Effector CD4-positive, alpha-beta T cell (primary cell): Measurements from ENCODE around the gene IGLL5. TPM values are rescaled to one million over a fixed set of nuclear protein-coding genes. Genes with fewer than 3 reads are reported as not detected.

ENCODE experiments used
- DNase-seq: peaks from one replicate; pipeline ENCODE4 v3.0.0-alpha.2; 2020
- total RNA-seq: gene quantifications from one replicate; lab custom pipeline; 2026; lab: John Stamatoyannopoulos, UW

Gene IGLL5
- total RNA-seq: not detected

DNA sequence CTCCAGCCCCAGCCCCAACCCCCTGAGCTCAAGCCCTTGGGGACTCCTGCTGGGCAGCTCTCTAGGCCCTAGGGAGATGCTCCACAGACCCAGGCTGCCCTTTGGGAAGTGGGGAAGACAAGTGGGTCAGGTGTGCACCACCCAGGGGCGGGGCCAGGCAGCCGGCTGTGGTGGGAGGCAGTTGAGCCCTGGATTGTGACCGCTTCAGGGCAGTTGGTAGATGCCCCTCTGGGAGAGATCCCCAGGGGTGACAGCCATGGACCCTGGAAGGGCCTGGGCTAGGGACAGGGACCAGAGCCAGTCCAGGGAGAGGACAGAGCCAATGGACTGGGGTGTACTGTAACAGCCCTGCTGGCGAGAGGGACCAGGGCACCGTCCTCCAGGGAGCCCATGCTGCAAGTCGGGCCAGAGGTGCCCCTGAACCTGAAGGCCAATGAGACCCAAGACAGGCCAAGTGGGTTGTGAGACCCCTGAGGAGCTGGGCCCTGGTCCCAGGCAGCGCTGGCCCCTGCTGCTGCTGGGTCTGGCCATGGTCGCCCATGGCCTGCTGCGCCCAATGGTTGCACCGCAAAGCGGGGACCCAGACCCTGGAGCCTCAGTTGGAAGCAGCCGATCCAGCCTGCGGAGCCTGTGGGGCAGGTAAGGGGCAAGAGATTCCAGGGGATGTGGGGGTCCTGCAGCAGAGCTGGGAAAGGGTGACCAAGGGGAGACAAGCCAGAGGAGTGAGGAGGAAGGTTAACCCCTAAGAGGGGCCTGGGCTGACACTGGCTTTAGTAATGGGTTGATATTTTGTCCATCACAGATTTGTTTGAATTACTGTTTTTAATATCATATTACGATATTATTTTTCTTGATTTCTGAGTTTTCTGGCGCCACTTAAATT, at the start of gene IGLL5:
IGLL5 (plus strand) TSS at position 196 of the 883 bp plus-strand sequence; CDS start at position 434, 238 bp downstream.
- DNase-seq: no peak

DNA sequence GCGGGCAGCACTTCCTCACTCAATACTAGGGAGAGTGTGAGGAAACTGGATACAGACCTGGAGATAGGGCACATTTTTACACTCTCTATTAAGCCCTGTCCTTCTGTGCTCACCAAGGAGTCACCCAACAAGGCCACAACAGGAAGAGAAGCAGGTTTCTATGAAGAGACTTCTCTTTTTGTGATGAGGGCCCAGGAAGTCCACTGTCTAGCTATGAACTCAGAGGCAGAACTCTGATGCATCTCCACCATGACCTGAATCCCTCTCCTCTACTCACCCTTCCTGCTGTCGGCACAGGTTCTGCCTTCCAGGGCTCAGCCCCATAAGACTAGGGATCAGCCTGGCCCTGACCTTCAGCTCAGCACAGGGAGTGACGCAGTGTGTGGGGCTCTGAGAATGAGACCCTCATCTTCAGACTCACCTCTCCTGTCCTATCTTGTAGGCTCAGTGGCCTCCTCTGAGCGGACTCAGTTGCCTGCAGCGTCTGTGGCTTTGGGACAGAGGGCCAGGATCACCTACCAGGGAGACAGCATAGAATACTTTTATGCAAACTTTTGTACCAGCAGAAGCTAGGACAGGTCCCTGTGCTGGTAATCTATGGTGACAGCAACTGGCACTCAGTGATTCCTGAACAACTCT, 49.3 kb upstream of the IGLL5 start:
- no peak for DNase-seq

DNA sequence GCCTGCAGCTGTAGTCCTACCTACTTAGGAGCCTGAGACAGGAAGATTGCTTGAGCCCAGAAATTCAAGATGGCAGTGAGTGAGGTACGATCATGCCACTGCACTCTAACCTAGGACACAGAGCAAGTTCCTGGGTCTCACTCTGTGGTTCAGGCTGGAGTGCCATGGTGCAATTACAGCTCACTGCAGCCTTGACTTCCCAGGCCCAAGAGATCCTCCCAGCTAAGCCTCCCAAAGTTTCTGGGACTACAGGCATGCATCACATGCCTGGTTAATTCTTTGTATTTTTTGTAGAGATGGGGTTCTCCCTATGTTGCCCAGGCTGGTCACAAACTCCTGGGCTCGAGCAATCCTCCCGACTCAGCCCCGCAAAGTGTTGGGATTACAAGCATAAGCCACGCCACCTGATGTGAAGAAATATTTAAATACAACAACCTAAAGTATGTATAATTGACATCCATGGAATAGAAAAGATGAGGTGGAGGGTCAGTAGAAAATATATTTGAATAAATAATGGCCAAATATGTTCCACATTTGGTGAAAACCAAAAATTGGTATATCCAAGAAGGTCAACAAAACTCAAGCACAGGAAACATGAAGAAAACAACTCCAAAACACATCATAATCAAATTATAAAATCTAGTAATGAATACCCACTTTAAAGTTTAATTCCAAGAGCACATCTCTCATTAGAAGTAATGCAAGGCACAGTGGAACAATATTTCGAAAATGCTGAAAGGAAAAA, 47.9 kb upstream of the IGLL5 start:
- DNase-seq: no peak

GRCh38 chr22:22840780-22841179, 46.8 kb upstream of the IGLL5 start:
- DNase-seq: no peak

GRCh38 chr22:22841598-22841997, 46.0 kb upstream of the IGLL5 start:
- no peak for DNase-seq

GRCh38 chr22:22842085-22842484, 45.5 kb upstream of the IGLL5 start:
- DNase-seq: no peak

DNA sequence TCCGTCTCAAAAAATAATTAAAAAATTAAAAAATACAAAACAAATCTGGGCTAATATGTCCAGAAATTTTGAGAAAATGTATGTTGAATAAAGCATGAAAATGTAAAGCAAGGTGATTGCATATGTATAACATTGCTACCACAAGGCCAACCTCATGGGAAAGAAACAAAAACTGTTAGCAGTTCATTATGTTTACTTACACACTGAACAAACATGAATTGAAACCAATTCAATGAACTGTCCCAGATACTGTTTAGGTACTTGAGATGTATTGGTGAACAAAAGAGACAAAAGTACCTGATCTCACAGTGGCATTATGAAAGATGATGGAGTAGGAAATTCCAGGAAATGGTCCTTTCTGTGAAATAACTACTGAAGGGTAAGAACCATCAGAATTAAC, 43.8 kb upstream of the IGLL5 start:
- DNase-seq: no peak

DNA sequence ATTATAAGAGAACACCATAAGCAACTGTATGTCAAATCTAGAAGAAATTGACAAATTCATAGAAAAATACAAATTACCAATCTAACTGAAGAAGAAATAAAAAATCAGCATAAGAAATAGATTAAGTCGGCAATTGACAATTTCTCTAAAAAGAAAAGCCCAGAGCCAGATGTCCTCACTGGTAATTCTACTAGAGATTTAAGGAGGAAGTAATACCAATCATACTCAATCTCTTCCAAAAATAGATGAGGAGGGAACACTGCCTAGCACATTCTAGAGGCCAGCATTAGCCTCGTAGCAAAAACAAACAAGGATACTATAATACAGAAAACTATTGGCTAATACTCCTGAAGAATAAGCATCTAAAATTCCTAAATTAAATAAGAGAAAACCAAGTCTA, 40.4 kb upstream of the IGLL5 start:
- DNase-seq: no peak

DNA sequence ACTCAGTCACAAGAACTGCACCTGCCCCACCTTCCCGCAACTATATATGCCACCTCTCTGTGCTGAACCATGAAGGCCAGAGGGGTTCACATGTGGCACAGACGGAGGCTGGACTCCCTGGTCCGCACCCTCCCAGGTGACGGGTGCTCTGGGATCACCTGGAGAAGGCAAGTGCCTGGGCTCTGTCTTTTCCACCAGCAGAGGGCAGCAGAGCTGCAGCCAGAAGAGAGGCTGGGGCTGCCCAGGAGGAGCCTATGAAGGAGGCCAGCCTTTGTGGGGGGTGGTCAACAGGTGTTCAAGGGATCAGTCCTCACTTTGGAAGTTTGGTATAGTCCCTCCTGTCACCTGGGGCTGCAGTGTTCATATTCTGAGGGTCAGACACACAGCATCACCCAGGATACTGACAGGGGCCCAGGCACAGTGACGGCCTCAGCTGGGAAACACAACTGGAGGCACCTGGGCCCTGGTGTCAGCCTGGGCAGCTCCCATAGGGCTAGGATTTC, 39.2 kb upstream of the IGLL5 start:
- DNase-seq: peak; percentile 61

GRCh38 chr22:22849640-22850610, 37.7 kb upstream of the IGLL5 start:
- no peak for DNase-seq

- no peak for DNase-seq
Measured at GRCh38 chr22:22851969-22852368, 35.6 kb upstream of the IGLL5 start.

DNA sequence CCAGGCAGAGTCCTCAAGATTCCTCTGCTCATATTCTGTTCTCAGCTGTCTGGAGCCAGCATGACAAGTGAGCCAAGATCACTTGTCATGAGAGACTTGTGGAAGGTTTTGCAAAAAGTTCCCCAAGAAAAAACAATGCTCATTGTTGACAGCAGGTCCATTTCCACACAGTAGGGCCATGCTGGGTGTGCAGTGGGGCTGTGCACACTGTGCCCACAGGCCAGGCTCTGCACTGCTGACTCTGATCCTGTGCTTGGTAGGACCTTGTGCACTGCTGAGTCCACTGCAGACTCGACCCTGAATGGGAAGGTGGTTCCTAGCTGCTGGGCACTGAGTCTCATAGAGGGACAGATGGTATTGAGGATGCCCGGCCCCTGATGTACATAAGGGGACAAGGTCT, 33.9 kb upstream of the IGLL5 start:
- DNase-seq: no peak

GRCh38 chr22:22854466-22854865, 33.1 kb upstream of the IGLL5 start:
- DNase-seq: no peak

DNA sequence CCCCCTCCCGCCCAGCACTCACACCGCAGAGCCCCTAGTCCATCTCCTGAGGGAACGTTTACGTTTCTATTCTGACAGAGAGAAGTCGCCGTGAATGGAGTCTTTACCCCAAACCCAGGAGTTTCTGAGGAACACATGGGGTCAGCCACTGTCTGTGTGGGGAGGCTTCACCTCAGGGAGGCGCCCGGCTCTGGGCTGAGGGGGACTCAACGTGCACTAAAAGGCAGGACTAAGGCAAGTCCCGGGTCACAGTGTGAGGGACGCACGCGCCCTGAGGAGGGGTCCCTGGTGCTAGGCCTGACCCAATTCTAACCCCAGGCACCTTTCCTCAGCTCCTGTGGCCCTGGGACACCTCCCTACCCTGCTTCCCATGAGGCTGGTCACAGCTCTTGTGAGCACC, 32.5 kb upstream of the IGLL5 start:
- DNase-seq: no peak

- no peak for DNase-seq
Measured at GRCh38 chr22:22855617-22856308, 31.9 kb upstream of the IGLL5 start.

DNA sequence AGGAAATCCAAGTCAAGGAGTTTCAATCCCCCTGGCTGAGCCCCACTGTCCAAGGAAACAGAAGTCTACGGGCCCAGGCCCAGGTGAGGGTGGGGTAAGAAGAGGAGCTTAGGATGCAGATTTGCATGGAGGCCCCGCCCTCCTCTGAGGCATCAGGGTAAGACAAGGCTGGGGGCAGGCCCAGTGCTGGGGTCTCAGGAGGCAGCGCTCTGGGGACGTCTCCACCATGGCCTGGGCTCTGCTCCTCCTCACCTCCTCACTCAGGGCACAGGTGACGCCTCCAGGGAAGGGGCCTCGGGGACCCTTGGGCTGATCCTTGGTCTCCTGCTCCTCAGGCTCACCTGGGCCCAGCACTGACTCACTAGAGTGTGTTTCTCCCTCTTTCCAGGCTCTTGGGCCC, 31.3 kb upstream of the IGLL5 start:
- DNase-seq: no peak

DNA sequence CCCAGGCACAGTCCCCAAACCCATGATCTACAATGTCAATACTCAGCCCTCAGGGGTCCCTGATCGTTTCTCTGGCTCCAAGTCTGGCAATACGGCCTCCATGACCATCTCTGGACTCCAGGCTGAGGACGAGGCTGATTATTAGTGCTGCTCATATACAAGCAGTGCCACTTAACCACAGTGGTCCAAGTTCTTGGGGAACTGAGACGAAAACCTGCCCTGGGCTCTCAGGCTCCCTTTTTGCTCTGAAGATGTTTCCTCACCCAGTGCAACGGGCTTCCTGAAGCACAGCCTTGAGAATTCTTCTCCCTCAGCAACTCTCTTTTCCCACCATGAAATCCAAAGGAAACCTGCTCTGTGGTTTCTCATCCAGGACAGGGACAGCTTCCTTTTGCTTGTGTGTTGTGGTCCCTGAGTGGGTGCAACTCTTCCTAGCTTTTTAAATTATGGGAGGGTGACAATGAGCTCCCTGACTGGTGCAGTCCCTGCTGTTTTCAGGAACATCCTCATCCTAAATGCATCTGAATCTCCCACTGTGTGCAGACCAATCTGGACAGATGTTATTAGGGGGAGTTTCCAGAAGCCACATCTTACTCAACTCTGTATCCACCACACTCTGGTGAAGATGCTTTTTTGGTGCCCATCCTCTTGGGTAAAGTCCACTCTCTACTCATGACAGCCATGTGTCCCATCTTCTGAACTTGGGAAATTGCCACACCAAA, 30.6 kb upstream of the IGLL5 start:
- DNase-seq: no peak

DNA sequence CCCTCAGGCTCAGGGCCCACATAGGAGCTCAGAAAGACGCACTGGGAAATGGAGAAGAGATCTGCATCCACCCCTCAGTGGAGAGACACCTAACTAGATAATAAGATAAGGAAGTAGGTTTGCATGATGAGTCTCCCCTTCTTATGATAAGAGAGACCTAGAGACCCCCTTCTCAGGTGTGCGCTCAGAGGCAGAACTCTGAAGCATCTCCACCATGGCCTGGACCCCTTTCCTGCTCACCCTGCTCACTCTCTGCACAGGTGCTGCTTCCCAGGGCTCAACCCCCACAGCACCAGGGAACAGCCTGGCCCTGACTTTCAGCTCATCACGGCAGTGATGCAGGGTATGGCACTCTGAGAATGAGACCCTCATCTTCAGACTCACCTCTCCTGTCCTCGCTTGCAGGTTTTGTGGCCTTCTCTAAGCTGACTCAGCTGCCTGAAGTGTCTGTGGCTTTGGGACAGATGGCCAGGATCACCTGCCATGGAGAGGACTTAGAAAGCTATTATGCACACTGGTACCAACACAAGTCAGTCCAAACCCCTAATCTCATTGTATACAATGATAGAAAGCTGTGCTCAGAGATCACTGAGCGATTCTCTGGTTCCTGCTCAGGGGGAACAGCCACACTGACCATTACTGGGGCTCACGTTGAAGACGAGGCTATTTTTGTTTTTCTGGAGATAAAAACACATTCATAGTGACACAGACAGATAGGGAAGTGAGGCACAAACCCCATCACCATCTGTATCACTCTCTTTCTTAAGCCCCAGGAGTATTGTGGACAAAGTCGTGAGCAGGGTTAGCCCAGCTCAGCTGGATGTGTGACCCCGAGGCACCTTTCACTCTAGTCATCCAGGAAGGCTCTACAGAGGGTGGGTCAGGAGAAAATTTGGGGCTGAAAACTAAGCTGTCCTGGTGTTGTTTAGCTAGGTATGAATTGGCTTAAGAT, 29.7 kb upstream of the IGLL5 start:
- DNase-seq: no peak

GRCh38 chr22:22858559-22858937, 29.1 kb upstream of the IGLL5 start:
- no peak for DNase-seq

DNA sequence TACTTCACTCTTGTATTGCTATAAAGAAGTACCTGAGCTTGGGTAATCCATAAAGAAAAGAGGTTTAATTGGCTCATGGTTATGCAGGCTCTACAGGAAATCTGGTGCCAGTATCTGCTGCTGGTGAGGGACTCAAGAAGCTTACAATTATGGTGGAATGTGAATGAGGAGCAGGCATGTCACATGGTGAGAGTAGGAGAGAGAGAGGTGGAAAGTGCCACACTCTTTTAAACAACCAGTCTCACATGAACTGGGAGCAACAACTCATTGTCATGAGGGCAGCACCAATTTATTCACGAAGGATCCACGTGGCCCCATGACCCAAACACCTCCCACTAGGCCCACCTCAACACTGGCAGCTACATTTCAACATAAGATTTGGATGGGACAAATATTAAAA, 24.6 kb upstream of the IGLL5 start:
- no peak for DNase-seq
